H4 (cell line): ENCODE data around the gene KCNK5. TPM values are rescaled to one million over a fixed set of nuclear protein-coding genes. Genes with fewer than 3 reads are reported as not detected.

Experiments
- DNase-seq: peaks from one replicate; pipeline ENCODE4 v3.0.0-alpha.2; 2015; ENCODE audit warnings: low spot score
- total RNA-seq: library from RNA; depleted of rRNA; stranded (reverse); fragments of >200 nt; shearing (Covaris generic); gene quantifications from 2 replicates; pipeline ENCODE4 v1.2.3, GENCODE V29; 2014

KCNK5 gene
- total RNA-seq, 1 experiment from 2014 or later = 0.58 TPM

DNA sequence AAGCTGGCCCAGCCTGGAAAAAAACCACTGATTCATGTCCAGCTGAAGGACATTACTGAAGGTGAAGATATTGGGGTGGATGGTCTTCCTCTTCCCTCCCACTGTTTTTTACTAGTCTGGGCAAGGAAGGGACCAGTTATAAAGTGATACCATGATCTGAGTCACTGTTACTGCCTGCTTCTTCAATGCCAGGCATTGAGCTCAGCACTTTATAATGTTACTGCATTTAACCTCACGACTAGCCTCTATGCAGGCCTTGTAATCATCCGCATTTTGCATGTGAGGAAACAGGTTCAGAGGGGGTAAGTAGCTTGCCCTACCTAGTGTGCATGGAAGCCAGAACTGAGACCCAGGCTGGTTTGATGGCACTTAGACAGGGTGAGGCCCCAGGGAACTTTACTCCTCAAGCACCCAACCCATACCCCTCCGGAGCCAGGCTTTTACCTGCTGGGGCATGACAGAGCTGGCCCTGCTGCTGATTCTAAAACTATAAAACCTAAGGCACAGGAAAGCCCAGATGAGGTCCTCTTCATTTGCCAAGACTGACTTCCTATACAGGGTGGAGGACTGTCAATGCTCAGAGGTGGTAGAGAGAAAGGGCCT, 11.0 kb upstream of the KCNK5 start:
- no peak for DNase-seq

DNA sequence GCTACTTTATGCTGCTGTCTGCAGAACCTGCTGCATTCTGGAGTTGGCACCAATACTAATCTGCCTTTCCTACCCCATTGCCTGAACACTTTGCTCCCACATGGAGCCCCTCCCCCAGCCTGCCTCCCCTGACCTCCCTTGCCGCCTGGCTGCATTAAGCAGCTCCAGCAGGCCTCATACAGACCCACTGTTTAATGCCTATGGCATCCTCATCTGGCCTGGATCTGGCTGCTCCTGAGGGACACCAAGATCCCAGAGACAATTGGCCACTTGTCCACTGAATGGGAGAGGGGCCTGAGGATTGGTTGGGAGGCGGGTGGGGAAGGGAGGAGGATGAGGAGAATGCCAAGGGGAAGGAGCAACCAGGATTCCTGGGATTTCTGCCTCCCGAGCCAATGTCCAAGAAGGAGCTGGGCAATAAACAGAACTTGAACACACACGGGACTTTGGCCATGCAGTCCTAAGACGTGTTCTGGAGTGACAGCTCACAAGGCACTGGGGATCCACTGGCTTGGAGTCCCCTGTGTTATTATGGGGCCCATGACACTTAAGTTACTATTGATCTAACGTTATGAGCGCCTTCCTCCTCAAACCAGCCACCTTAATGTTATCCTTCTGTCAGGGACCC, 10.4 kb upstream of the KCNK5 start:
- no peak for DNase-seq

DNA sequence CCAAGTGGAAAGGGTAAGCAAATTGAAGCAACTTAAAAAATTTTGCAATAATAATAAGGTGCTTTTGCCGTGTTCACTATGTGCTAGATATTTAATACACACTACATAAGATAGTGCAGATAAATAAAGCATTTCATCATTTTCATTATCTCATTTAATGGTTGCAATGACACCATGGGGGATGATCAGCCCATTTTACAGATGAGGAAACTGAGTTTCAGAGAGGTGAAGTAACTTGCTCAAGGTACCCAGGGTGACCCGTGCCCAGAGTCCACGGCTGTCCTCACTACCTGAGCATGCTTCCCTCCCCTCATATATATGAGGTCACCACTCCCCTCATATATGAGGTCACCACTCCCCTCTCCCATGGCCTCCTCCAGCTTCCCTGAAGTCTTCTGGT, 7.5 kb upstream of the KCNK5 start:
- DNase-seq = no peak

DNA sequence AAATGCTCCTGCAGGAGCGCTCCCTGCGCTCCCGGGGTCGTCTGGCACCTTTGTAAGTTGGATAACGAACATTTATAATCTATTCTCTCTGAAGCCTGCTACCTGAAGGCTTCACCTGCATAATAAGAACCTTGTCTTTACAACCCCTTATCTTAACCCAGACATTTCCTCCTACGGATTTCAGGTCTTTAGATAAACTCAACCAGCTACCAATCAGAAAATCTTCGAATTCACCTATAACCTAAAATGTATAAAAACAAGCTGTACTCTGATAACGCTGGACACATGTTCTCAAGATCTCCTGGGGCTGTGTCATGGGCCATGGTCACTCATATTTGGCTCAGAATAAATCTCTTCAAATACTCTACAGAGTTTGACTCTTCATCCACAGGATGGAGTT, 4.1 kb upstream of the KCNK5 start:
- no peak for DNase-seq

DNA sequence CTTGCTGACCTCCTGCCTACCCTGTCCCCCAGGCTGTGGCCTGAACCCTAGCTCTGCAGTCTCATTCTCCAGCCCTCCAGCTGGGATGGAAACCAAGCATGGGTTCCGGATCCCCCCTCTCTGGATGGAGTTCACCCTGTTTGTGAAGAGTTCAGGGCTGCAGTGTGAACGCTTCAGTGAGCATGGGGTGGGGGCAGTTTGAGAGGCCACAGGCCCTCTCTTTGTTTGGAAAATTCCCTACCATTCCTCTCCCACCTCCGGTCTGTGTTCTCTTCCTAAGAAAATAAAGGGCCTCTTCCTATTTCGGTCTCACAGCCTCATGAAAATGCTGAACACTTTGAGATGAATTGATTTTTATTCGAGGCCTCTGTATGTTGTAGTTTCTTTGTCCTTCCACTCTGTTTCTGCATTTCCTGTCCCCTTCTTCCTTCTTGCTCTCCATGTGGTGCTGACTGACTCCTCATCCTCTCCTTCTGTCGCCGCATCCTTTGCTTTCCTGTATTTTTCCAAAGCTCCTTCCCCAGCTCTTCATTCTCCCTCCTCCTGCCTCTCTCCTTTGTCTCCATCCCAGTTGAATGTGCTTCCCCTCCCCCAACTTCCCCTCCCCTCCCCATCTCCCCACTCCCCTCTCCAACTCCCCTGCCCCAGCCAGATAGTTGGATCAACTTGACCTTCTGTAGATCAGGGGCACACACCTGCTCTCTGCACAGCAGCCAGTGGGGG, 2.4 kb upstream of the KCNK5 start:
- no peak for DNase-seq

DNA sequence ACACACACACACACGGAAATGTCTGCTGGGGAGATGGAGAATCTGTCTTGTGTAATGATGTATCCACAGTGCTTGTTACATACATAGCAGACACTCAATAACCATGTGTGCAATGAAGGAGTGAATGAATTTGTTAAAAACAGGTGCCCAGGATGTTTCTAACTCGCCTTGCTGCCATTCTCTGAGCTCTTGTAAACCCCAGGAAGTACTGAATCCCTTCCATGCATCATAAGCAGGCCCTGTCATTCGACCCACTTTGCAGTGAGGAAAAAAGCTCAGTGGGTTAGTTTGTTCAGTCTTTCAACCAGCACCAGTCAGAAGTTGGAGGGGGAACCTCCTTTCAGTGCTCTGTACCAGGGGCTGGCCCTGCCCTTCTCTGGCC, 1.4 kb upstream of the KCNK5 start:
- no peak for DNase-seq

DNA sequence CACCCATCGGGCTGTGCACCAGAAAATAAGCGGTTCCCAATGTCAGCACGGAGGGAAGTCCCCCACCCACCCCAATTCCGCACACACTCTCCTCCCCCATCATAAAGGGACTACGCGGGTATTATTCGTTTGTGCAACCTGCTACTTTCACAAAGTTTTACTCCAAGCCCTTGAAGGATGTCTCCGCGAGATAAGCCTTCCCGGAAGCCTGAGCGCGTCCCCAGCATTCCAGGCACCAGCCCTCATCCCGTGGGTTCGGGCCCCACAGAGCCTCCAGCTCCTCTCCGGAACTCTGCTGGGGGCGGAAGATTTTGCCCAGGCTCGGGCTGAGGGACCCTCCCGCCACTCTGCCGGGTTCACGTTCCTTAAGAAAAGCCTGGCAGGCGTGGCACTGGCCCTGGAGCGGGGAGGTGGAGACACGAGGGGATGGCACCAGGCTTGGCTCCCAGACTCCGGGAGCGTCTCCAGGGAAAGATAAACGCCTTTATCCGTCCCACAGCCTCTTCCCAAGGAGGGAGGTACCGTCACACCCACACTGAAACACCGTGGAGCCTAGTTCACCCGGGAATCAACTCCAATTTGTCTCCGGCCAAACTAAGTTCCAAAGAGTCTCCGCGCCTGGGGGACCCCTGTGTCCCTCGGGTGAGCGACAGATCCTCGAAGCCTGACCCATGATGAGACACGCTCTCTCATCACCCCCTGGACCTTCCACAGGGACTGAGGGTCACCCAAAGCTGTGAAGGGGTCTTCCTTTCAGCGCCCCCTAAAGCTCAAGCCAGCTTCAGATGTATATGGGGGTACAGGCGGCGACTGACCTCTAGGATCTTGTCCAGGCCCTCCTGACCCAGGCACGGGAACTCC, 934 bp downstream of the KCNK5 start:
- no peak for DNase-seq

DNA sequence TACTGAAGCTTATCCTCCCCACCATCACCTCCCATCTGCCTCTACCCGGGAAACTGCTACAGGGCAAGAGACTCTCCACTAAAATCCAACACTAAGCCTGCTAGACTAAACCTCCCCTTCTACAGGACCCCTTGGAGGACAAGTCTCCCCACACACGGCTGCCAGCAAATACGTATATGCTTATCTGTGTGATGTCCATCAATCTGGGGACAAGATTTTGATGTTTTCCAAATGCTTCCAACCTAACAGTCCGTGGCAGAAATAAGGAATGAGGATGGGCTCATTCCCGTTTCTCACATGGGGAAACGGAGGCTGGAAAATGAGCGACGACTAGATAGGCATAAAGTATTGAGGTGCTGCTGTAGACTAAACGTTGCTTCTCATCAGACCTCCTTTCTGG, 1.8 kb downstream of the KCNK5 start:
- DNase-seq = no peak

DNA sequence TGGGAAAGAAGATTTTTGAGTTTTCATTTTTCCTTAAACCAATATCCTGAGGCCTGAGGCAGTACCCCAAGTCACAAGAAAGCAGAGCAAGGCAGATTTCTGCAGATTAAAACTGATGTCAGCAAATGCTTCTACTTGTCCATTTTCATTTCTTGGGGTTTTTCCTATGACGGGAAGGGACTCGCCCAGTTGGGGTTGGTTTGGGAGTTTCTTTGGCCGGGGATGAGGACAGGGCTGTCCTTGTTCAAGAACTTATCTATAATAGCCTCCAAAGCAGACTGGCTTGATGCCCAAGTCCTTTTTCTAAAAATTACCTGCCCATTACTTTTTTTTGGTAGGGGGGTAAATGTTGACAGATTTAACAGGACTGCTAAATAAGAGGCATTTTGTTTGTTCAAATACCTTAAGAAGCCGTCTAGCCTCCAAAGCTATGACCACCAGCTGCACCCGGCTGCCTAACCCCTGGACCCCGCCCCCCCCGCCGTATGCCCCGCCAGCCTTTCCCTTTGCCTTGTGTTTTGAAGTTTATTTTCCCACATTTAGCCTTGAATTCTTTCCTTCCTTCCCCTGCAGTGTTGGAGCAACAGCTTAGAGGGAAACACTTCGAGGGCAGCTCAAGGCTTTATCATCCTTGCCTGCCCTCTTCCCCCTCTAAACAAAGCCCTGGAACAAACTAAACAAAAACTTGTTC, 2.5 kb downstream of the KCNK5 start:
- no peak for DNase-seq

DNA sequence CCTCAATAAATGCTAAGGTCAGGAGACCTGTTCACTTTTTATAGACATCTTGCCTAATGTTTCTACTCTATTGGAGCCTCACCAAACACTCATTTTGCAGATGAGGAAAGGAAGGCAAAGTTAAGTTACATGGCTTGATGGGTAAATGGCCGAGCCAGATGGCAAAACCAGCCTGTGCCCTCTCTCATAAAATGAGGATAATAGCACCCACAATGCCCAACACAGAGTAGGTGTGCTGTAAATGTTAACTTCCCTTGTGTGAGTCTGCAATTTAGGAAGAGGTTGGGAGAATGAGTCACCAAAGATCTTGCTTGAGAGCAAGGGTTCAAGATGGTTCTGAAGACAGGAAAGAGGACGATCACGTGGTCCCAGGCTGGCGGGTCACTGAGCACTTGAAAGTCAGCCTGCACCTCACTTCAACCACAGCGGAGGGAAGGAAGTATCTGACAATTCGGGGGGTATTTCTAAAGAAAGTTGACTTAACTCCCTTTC, 3.3 kb downstream of the KCNK5 start:
- DNase-seq = no peak

DNA sequence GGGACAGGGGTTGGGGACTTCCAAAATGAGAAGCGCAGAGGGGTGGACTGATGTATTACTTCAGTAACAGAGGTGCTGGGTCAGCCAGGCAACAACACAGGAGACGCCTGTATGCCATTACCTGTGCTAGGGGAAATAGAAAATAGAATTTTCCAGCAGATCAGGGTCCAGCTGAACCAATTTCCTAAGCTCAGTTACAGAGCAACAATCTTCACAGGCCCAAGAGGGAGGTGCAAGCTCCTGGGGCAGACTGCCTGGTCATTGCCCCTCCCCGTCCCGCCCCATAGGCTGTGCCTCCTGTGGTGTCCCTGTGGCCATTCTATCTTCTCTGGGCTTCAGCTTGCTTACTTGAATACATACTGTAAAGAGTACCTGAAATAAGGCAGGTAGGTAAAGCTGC, 3.7 kb downstream of the KCNK5 start:
- no peak for DNase-seq

DNA sequence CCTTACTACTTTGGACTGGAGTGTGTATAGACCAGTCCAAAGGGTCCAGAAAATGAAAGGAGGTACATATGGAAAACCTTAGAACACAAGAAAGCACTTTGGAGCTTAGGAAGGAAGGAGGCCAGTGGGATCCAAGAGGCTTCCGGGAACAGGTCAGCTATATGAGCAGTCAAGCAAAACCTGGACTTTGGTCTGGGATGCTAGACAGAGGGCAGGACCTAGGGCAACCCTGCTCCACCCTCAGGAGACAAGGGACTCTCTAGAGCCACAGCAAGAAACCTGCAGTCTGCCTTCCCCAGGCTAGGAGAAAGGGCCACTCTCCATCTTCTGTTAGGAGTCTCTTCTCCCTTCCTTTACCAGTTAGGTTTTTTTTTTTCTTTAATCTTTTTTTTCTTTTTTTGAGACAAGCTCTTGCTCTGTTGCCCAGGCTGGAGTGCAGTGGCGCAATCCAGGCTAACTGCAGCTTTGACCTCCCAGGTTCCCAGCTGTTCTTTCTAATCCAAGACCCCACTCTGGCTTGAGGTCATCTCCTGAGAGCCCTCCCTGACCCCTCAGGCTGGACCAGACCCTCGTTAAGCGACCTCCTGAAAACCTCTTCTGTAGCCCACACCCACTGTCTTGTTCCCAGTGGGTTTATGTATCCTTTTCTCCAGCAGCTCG, 4.6 kb downstream of the KCNK5 start:
- DNase-seq = no peak

DNA sequence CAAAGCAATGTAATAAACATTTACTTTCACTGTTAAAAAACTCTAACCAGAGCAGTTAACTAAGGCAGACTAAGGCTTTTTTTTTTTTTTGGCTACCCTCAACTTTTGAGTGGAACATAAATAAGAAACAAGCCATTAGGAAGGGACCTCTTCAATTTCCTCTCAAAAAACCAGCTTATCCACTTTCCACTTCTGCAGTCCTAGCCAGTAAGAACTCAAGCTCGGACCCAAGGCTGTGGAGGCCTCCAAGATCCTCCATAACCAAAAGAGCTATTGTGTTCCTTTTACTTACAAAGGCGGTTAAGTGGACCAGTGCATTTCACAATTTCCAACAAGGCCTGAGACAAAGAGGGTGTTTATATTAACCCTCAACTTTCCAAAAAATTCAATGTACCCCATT, 5.3 kb downstream of the KCNK5 start:
- DNase-seq = no peak

DNA sequence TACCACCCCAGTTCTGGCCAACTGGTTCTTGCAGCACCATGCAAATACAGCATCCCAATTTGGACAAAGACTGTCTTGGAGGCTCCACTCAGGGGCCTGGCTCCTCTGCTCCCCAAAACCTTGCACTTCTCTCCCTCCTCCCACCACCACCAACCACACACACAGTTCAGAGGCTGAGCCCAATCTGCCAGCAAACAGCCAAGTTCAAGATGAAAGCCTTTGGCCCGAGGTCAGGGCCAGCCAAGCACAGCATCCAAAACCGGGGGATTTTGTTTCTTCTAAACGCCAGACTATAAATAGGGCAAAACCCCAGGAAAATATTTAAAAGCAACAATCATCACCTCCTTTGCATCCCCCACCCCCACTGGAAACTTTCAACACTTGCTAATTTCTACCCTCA, 5.7 kb downstream of the KCNK5 start:
- no peak for DNase-seq

DNA sequence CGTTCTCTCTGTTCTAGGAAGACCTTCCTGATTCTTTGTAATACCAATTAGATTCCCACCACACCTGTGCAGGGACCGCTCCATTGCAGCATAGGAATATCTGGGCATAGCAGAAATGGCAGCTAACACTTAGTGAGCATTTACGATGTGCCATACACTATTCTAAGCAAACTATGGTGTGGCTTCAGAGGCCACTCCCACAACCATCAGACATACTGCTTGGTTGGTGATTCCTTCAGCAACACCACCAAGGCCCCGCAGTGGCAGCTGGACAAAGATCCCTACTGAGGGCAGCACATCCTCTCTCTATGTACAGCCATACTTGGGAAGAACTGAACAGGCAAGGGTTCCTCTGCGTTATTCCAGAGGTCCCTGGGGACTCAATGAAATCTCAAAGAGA, 6.2 kb downstream of the KCNK5 start:
- no peak for DNase-seq

DNA sequence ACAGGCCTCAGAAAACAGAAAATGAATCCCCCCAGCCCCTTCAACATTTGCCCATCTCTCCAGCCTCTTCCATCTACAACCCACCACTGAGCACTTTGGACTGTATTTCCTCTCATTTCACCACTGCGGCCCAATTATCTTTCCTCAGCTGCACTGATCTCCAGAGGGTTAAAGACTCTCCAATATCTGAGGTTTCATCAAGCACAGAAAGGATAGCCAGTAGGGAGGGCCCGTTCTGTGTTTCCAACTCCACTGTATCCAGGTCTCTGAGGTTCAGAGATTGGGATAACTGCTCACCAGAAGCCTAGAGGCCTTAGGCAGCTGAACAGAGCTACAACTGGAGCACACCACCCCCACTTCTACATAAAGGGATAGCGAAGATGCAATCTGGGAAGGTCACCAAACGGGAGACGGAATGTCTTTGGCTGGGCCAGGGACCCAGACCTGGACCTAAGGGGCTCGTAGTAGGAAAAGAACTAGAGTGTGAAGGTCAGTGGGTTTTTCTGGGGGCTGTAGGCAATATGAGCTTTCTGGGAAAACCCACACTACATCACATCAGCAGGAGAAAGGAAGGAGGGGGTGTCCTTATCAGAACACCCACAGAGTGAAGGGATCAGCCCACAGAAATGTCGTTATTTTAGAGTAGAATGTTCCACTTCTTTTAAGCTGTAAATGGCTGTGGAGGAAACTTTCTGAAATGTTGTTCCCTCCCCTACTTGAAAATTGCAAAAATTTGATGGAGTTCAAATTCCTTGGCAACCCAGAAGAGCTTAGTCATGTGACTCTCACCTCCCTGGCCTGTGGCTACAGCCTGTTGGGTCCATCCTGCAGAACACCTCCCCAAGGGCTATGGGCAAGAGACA, 7.3 kb downstream of the KCNK5 start:
- no peak for DNase-seq

DNA sequence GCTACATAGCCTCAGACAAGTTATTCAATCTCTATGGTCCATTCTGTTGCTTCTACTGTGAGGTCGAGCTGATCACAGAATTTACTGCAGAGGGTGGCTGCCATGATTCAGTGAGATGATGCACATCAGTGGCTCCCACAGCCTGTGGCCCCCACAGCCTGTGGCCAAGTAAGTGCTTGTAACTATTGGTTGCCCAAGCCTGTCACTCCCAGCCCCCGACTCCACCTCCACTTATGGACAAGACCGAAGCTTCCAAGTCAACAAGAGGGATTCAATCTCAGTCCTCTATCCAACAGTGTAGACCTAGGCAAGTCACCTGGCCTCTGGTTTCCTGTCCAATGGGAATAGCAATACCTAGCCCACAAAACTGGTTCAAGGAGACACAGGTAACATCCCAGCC, 8.2 kb downstream of the KCNK5 start:
- DNase-seq = no peak

DNA sequence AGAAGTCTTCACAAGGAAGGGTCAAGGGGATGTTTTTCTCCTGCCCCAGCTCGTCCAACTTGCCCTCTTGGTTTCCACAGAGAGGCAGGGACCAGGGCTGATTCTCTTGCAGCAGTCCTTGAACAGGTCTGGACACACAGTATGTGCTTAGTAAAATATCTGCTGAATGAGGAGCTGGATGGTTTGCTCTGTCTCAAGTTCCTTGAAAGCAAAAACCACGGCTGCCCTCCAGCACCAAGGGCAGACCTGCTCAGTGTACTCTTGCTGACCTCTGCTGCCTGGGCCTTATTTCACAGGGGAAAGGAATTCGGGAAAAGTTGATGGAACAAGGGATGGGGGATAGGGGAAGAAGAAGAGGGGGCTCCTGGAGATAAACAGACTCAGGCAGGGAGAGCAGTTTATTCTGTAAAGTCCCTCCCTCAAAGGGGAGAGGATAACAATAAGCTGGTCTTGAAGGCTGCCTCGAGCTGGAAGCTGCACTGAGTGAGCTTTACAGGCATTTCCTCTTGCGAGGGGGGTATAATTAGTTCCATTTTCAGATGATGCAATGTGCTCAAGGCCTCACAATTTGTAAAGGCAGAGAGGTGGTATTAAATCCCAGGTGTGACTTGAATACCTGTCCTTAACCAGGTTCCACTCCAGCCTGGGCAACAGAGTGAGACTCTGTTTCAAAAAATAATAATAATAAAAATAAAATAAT, 10.3 kb downstream of the KCNK5 start:
- DNase-seq = no peak

DNA sequence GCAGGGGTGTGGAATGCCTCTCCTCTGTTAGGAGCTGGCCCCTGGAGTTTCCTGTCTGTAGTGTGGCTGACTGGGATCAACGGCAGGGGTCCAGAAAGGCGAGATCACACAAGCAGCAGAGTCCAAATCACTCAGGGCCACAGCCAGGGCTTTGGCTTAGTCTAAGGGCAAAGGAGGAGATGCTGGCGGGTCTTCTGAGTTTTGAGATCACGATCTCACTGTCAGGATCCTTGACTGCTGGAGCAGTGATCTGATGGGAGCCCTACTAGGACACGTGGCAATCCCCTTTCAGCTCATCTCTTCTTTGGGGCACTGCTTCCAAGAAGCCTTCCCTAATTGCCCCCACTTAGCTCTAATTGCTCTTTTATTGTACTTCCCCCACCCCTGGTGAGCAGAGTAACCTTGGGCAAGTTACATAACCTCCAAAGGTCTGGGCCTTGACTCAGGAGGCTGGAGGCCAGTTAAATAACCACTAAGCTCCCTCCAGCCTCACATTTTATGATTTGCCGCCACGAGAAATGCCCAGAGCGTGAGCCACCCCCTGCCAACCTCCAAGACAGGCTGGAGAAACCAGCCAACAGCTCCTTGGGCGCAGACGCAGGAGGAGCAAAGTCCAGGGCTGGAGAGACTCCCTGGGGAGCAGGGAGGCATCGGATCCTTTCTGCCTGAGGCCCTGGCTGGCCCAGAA, 12.0 kb downstream of the KCNK5 start:
- no peak for DNase-seq
